Pericardium fibroblast (primary cell): Measurements from ENCODE around the gene NKPD1. TPM values are rescaled to one million over a fixed set of nuclear protein-coding genes. Genes with fewer than 3 reads are reported as not detected.

Source experiments
- total RNA-seq: library from RNA; depleted of rRNA; stranded (reverse); fragments of >200 nt; gene quantifications from 2 replicates; pipeline ENCODE4 v1.2.3, GENCODE V29; 2015

NKPD1 gene, protein sequence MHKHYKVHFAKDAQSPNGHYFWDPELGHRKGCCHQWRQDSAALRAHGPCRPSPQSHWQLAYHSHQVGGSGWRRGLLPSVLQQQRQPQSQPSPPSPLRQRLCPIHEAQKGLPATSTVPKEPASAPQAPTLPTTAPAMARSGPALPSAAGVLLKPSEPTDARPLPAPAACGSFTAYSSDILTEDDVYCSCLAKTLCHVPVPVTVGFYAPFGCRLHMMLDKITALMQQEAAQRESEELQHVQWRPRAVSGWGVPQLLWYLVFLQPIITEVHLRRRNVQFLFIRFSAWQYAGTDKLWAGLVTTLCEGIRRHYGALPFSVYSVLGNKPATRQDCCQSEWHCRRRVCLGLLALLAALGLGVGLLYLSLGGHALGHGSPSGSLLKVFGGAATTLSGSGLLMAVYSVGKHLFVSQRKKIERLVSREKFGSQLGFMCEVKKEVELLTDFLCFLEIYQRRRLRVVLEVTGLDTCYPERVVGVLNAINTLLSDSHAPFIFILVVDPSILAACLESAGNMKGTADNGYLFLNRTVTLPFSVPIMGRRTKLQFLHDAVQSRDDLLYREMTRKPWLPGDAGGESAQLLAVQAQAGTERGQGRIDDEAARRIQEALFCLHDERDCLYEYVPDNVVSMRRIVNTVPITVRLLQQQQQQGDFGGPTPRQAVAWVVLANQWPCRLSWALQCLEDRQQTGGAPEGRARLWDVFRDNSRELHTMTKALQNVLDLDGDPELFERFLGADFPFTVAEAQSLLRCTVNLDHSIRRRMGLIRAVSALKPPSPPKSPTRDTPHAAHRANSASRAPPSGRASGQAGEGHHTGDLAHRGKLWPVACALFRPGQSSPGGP
- under 0.01 and 0.85 TPM in 2 replicates for total RNA-seq

DNA sequence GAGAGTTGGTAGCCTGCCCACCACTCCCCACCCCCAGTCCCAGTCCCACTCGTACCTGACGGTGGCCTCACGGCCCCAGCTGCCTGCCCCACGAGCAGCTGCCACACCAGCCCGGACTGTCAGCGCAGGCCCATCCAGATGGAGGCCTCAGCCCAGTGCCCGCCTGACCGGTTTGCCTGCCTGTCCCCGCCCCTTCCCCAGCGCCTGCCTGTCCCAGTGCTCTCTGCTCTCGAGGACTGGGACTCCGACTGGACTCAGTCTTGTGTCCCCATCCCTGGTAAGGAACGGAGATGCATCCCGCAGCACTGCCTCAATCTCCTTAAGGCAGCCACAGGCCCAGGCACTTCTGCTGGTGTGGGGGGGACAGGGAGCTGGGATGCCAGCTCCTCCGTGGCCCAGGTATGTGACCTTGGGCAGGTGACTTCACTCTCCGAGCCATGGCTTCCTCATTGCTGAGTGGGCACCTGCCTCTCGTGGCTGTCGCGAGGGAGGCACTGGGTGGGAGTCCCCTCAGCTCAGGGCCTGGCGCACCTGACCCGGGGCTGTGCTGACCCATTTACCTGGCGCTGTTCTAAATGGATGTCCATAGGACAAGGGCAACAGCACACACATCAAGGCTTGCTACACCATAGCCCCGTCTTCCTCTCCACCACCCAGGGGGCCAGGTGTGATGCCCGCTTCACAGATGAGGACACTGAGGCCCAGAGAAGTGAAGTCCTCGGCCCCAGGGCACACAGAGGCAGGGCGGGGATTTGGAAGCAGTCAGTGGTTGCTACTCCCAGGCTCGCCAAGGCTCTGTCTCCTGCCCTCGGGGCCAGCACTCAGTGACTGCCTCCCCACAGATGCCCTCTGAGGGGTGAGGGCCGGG lies at the start of gene NKPD1:
Gene NKPD1 (minus strand): TSS at position 113 of the 868 bp plus-strand sequence. CDS start 832 bp downstream, outside the sequence.

DNA sequence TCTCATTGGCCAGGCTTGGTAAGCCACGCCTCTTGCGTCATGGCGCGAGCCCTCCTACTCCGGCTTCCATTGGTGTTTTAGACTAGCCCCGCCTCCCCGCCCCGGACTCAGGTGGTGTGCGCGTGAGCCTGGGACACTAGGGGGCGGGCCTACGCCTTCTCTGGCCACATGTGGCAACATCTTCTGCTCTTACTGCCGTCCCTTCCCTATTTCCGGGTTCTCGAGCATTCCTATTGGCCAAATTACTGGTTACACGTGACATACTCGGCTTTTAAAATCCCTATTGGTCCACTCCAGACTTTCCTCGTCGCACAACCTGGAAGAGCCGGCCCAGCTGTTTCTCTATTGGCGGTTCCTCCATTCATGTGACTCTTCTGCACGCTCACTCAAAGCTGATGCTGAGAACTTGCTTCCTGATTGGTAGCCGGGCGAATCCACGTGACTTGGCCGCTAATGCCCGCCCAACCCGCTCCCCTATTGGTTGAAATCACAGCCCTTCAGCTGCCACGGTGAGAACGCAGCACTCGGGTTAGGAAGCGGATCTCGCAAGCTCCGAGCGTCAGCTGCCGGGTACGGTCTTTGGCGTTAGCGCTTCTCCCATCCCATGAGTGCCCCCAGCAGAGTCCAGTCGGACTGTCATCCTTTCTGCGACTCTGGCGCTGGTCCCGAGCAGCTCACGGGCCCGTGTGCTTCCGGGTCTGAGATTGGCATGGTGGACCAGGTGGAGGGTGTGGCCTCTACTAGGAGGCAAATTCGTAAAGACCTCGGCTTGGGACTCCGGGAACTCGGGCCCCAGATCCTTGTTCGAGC lies 17.7 kb upstream of the NKPD1 start, which contains the start of gene BLOC1S3:
Gene BLOC1S3 (plus strand): TSS at position 523 of the 810 bp plus-strand sequence. CDS start 513 bp downstream, outside the sequence.

DNA sequence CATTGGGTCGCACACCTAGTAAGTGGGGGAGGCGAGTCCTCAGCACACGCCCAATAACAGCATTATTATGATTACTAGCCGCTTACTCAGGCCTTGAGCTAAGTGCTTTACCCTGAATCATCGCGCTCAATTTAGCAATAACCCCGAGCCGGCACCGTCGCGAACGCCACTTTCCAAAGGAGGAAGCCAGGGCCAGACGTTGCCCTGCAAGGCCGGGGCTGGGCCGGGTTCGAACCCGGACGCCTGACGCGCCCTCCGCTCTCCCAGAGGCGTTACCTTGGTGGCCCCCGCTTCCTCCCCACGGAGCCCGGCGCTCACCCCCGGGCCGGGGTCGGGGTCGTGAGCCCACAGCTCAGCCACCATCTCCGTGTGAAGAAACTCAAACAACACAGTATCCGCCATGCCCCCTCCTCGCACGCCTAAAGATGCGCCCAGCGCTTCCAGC lies 17.1 kb upstream of the NKPD1 start, which contains the start of gene TRAPPC6A:
Gene TRAPPC6A (minus strand): TSS at position 421 of the 445 bp plus-strand sequence. CDS start 19 bp downstream, at position 402.

Other genes with a start within 250 kb of the NKPD1 start
- gene APOC1, start 246.4 kb downstream of the NKPD1 start, total RNA-seq: 14.1 and 28.8 TPM in 2 replicates
- gene APOC4, start 218.7 kb downstream of the NKPD1 start, total RNA-seq: not detected in 2 replicates
- gene APOC2, start 214.9 kb downstream of the NKPD1 start, total RNA-seq: not detected in 2 replicates
- 57.9 and 59.5 TPM in 2 replicates for gene CLPTM1, start 205.6 kb downstream of the NKPD1 start, total RNA-seq
- gene RELB, start 159.5 kb downstream of the NKPD1 start, total RNA-seq: 8.0 and 12.3 TPM in 2 replicates
- 38.4 and 39.7 TPM in 2 replicates for gene CLASRP, start 121.9 kb downstream of the NKPD1 start, total RNA-seq
- gene ZNF296, start 84.5 kb downstream of the NKPD1 start, total RNA-seq: 0.70 and 3.1 TPM in 2 replicates
- 21.4 and 25.3 TPM in 2 replicates for gene GEMIN7, start 81.7 kb downstream of the NKPD1 start, total RNA-seq
- gene PPP1R37, start 67.8 kb downstream of the NKPD1 start, total RNA-seq: 28.3 and 46.7 TPM in 2 replicates
- 29.1 and 33.0 TPM in 2 replicates for gene TRAPPC6A, start 17.3 kb upstream of the NKPD1 start, total RNA-seq
- gene BLOC1S3, start 17.8 kb upstream of the NKPD1 start, total RNA-seq: 10.3 and 15.3 TPM in 2 replicates
- 1.0 and 2.0 TPM in 2 replicates for gene EXOC3L2, start 84.4 kb upstream of the NKPD1 start, total RNA-seq
- 23.2 and 36.3 TPM in 2 replicates for gene MARK4, start 90.3 kb upstream of the NKPD1 start, total RNA-seq
- gene CKM, start 161.9 kb upstream of the NKPD1 start, total RNA-seq: 0.35 and 4.2 TPM in 2 replicates
- not detected in 2 replicates for gene KLC3, start 179.8 kb upstream of the NKPD1 start, total RNA-seq
- gene ERCC2, start 209.6 kb upstream of the NKPD1 start, total RNA-seq: 15.0 and 24.5 TPM in 2 replicates
- 4.8 and 7.8 TPM in 2 replicates for gene PPP1R13L, start 244.1 kb upstream of the NKPD1 start, total RNA-seq
- 2.9 and 9.3 TPM in 2 replicates for gene POLR1G, start 245.7 kb upstream of the NKPD1 start, total RNA-seq